B cell (primary cell): ENCODE data around the gene ELMO1.

Experiments used
- CTCF ChIP-seq: fragments of 200-600 bp; IDR thresholded peaks from one replicate; pipeline ENCODE4 v1.8.0; 2022; ENCODE audit warnings: antibody characterized with exemption, mild to moderate bottlenecking
- EZH2 ChIP-seq: IDR thresholded peaks from 2 replicates; pipeline ENCODE4 v1.6.1; 2012; ENCODE audit warnings: borderline replicate concordance, low read depth, mild to moderate bottlenecking, moderate library complexity, low read length; ENCODE audit not compliant: insufficient read depth, poor library complexity, severe bottlenecking

DNA sequence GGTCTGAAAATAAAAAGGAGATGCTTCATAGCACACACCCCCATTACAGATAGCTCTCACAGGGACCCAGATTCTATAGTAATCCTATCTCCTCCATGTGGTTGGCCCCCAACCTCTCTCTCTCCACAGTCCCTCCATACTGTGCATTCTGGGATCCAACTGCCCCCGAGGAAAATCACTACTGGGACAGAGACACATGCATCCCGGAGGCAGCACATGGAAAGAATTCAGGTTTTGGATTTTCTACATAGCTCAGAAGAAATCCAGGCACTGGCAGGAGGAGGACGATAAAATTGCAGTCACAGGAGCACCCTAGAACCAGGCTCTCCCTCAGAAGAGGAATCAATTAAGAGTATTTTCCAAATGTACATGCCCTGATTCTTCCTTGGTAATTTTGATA is 239.5 kb downstream of the ELMO1 start:
- no peak for TF ChIP-seq EZH2
- no peak for TF ChIP-seq CTCF
